GM18870 (cell line): ENCODE data around the gene HOXD9.

Source experiments
- ATAC-seq: cut with Tn5 transposase; IDR thresholded peaks from one replicate; pipeline ENCODE4 v1.9.1; 2021; ENCODE audit warnings: moderate library complexity; ENCODE audit not compliant: unreplicated experiment

The HOXD9 gene

GRCh38 chr2:176164611-176165369, 42.3 kb downstream of the HOXD9 start:
- no peak for ATAC-seq

DNA sequence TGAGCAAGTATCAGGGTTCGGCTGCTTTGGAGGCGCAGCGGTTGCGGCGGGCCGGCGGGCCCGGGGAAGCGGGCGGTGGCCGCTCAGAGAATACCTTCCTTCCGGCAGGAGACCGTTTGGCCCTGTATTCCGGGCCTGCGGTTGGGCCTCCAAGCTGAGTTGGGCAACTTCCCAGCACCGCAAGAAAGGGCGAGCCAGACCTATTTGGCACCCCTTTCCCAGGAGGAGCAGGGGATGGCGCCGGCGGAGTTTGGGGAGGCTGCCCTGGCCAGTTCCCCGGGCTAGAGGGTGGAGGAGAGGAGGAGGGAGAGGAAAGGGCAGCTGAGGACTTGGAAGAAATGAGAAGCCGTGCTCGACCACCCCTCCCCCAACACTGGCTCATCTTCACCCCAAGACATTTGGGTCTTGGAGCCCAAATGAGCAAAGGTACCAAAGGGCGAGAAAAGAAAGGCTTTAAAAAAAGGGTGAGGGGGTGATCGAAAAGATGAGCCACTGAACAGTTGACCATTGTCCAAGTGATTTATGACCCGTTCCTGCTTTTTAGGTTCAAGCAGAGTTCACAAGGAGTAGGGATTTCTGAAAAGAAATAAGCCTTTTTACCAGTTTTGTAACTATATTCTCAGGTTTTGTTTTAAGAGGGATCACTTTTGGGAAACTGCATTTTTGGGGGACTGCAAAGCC, 43.0 kb downstream of the HOXD9 start:
- no peak for ATAC-seq

GRCh38 chr2:176166272-176166671, 43.8 kb downstream of the HOXD9 start:
- no peak for ATAC-seq

GRCh38 chr2:176167398-176167797, 44.9 kb downstream of the HOXD9 start:
- no peak for ATAC-seq

- ATAC-seq: no peak
Measured at GRCh38 chr2:176169181-176169580, 46.7 kb downstream of the HOXD9 start.

DNA sequence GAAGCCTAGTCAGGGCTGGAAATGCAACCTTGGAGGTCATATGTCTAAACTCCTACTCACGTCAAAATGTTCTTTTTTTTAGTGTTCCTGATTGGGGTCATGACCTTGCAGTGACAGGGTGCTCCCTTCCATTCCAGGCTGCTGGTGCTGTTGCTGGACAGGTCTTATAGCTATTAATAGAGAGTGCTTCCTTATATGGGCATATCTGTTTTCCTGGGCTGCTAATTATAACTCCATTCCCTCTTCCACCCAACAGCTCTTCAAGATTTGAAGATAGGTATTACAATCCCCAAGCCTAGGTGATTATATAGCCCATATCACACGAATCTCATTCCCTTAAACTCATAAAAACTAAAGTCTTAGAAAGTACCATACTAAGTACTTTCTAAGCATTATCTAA, 47.2 kb downstream of the HOXD9 start:
- no peak for ATAC-seq

GRCh38 chr2:176170602-176171305, 48.2 kb downstream of the HOXD9 start:
- ATAC-seq: no peak

GRCh38 chr2:176171351-176172006, 49.0 kb downstream of the HOXD9 start:
- no peak for ATAC-seq

DNA sequence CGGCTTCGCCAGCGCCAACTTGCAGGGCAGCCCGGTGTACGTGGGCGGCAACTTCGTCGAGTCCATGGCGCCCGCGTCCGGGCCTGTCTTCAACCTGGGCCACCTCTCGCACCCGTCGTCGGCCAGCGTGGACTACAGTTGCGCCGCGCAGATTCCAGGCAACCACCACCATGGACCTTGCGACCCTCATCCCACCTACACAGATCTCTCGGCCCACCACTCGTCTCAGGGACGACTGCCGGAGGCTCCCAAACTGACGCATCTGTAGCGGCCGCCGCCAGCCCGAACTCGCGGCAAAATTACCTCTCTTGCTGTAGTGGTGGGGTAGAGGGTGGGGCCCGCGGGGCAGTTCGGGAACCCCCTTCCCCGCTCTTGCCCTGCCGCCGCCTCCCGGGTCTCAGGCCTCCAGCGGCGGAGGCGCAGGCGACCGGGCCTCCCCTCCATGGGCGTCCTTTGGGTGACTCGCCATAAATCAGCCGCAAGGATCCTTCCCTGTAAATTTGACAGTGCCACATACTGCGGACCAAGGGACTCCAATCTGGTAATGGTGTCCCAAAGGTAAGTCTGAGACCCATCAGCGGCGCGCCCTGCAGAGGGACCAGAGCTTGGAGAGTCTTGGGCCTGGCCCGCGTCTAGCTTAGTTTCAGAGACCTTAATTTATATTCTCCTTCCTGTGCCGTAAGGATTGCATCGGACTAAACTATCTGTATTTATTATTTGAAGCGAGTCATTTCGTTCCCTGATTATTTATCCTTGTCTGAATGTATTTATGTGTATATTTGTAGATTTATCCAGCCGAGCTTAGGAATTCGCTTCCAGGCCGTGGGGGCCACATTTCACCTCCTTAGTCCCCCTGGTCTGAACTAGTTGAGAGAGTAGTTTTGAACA, 49.7 kb downstream of the HOXD9 start:
- ATAC-seq: no peak

GRCh38 chr2:176172895-176173566, 50.5 kb downstream of the HOXD9 start:
- ATAC-seq: no peak

- no peak for ATAC-seq
Measured at GRCh38 chr2:176173567-176174381, 51.3 kb downstream of the HOXD9 start.

DNA sequence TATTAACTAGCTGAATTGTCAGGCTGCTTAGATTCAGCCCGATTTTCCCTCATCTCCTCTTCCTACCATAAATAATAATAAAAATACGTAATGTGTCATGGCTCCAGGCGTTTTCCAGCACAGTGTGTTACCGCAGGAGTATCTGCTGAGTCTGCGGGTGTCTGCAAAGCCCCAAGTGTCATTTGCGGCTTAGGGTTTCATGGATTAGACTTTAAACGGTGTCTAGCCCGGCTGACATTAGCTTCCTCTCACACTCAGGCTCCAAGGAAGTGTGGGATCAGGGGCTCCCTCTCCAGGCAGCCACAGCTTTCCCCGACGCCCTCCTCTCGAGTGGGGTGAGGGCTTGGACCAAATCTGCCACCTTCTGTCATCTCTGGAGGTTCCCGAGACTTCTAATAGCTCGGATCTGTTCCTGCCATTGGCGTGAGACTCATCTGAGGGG, 51.9 kb downstream of the HOXD9 start:
- no peak for ATAC-seq
